Chondrocyte (in vitro differentiated cells): ENCODE data around the gene SNX9. TPM values are rescaled to one million over a fixed set of nuclear protein-coding genes. Genes with fewer than 3 reads are reported as not detected.
A peak's percentile ranks its signal among the peaks of the same experiment; 100 is the strongest.

Experiments
- DNase-seq: peaks from one replicate; pipeline ENCODE4 v3.0.0; 2021; ENCODE audit warnings: mixed read lengths, low spot score
- H3K27ac Mint-ChIP-seq: one replicate; pipeline ENCODE4 v1.8.0; 2021; ENCODE audit warnings: mild to moderate bottlenecking, moderate library complexity, mixed read lengths; ENCODE audit not compliant: unreplicated experiment
- H3K27me3 Mint-ChIP-seq: 2 replicates; pipeline ENCODE4 v1.8.0; 2021; ENCODE audit warnings: low read depth, mixed read lengths
- H3K36me3 Mint-ChIP-seq: 2 replicates; pipeline ENCODE4 v1.8.0; 2021; ENCODE audit warnings: low read depth, mixed read lengths
- H3K4me1 Mint-ChIP-seq: 2 replicates; pipeline ENCODE4 v1.8.0; 2021; ENCODE audit warnings: low read depth, mild to moderate bottlenecking, mixed read lengths
- H3K4me3 Mint-ChIP-seq: one replicate; pipeline ENCODE4 v1.8.0; 2021; ENCODE audit warnings: mild to moderate bottlenecking, moderate library complexity, mixed read lengths; ENCODE audit not compliant: unreplicated experiment
- H3K9me3 Mint-ChIP-seq: 2 replicates; pipeline ENCODE4 v1.8.0; 2021; ENCODE audit warnings: low read depth, mixed read lengths
- CTCF ChIP-seq: fragments of 200-600 bp; sonication (generic); IDR thresholded peaks from 2 replicates; pipeline ENCODE4 v1.5.0; 2021; ENCODE audit warnings: antibody characterized with exemption, mild to moderate bottlenecking, moderate library complexity
- total RNA-seq: library from RNA; stranded (reverse); gene quantifications from 3 replicates; pipeline ENCODE4 v1.2.1, GENCODE V29; 2021

Gene SNX9
- total RNA-seq, 1 donor from 2014 or later, result 43.9 TPM

GRCh38 chr6:157905590-157906342, 82.7 kb downstream of the SNX9 start:
- DNase-seq, result no peak
- Mint-ChIP-seq H3K27me3 (no peaks in the 10 kb centered on the region), H3K4me3 (no peak overlapping the region), H3K4me1 (peaks cover 7% of the 10 kb centered on the region), H3K27ac (no peak overlapping the region), H3K36me3 (peaks cover 18% of the 10 kb centered on the region), H3K9me3 (no peaks in the 10 kb centered on the region)
- TF ChIP-seq CTCF, result peak; percentile 25

GRCh38 chr6:157906537-157907061, 83.6 kb downstream of the SNX9 start:
- H3K36me3 Mint-ChIP-seq, result peaks cover 18% of the 10 kb centered on the region
- no peaks in the 10 kb centered on the region for H3K27me3 Mint-ChIP-seq
- no peak for DNase-seq

GRCh38 chr6:157907651-157908050, 84.6 kb downstream of the SNX9 start:
- DNase-seq, result no peak
- no peaks in the 10 kb centered on the region for H3K9me3 Mint-ChIP-seq
- H3K4me1 Mint-ChIP-seq, result peaks cover 21% of the 10 kb centered on the region
- no peak overlapping the region for H3K4me3 Mint-ChIP-seq
- TF ChIP-seq CTCF, result no peak
- H3K27me3 Mint-ChIP-seq, result no peaks in the 10 kb centered on the region
- peaks cover 17% of the 10 kb centered on the region for H3K36me3 Mint-ChIP-seq
- no peak overlapping the region for H3K27ac Mint-ChIP-seq

More at GRCh38 chr6:157906537-157907061, 83.6 kb downstream of the SNX9 start:
- no peaks in the 10 kb centered on the region for H3K9me3 Mint-ChIP-seq
- no peak for TF ChIP-seq CTCF
- no peak overlapping the region for H3K4me3 Mint-ChIP-seq
- H3K27ac Mint-ChIP-seq, result no peak overlapping the region
- H3K4me1 Mint-ChIP-seq, result peaks cover 11% of the 10 kb centered on the region

- Mint-ChIP-seq H3K27ac (no peak overlapping the region), H3K27me3 (no peaks in the 10 kb centered on the region), H3K9me3 (no peaks in the 10 kb centered on the region), H3K4me1 (peaks cover 24% of the 10 kb centered on the region), H3K36me3 (peaks cover 16% of the 10 kb centered on the region), H3K4me3 (no peak overlapping the region)
- TF ChIP-seq CTCF, result no peak
- no peak for DNase-seq
Measured at GRCh38 chr6:157908369-157909281, 85.6 kb downstream of the SNX9 start.

GRCh38 chr6:157909282-157909664, 86.2 kb downstream of the SNX9 start:
- no peak for DNase-seq
- Mint-ChIP-seq H3K36me3 (peaks cover 18% of the 10 kb centered on the region), H3K4me3 (no peak overlapping the region), H3K4me1 (peaks cover 25% of the 10 kb centered on the region), H3K27ac (no peak overlapping the region), H3K9me3 (no peaks in the 10 kb centered on the region), H3K27me3 (no peaks in the 10 kb centered on the region)
- TF ChIP-seq CTCF, result no peak
